Activated gamma-delta T cell treated with anti-CD3 and anti-CD28 coated beads, Interleukin-2, amount 50 U/mL, for 16 hours (primary cell): ENCODE results near the gene PTGDS.
"Not testable (repeated sequence)": the region's sequence is repeated elsewhere in the genome, so short reads cannot be mapped to it uniquely, and the experiment has no call there.

Experiments used
- DNase-seq: peaks from one replicate; pipeline ENCODE4 v3.0.0-alpha.2; 2020; ENCODE audit warnings: low read depth

The PTGDS gene

GRCh38 chr9:136991993-136992818, 14.9 kb downstream of the PTGDS start, which contains the start of gene PAXX:
TSS of gene PAXX (plus strand) at chr9:136992422. CDS start at chr9:136992444, 22 bp downstream.
- peak; percentile 91 for DNase-seq

- DNase-seq: no peak
Observed at GRCh38 chr9:136992819-136993369, 15.6 kb downstream of the PTGDS start.

- no peak for DNase-seq
Observed at GRCh38 chr9:136994180-136994887, 17.0 kb downstream of the PTGDS start.

GRCh38 chr9:136994888-136995230, 17.6 kb downstream of the PTGDS start:
- DNase-seq: no peak

- DNase-seq: no peak
Observed at GRCh38 chr9:136995362-136995761, 18.1 kb downstream of the PTGDS start.

GRCh38 chr9:136995772-136996311, 18.5 kb downstream of the PTGDS start:
- DNase-seq: no peak

GRCh38 chr9:136996361-136997292, 19.3 kb downstream of the PTGDS start, which contains the start of gene CLIC3:
TSS of gene CLIC3 (minus strand) at chr9:136996568. CDS start at chr9:136996543, 25 bp downstream.
- DNase-seq: peak; percentile 53

- DNase-seq: no peak
Observed at GRCh38 chr9:136997371-136997770, 20.1 kb downstream of the PTGDS start.

GRCh38 chr9:136997830-136998234, 20.5 kb downstream of the PTGDS start:
- no peak for DNase-seq

GRCh38 chr9:137000177-137000930, 23.1 kb downstream of the PTGDS start:
- no peak for DNase-seq

GRCh38 chr9:137001857-137002645, 24.7 kb downstream of the PTGDS start:
- no peak for DNase-seq

GRCh38 chr9:137002646-137003041, 25.3 kb downstream of the PTGDS start:
- no peak for DNase-seq

- DNase-seq: not testable (repeated sequence)
Observed at GRCh38 chr9:137004285-137004684, 27.0 kb downstream of the PTGDS start.

GRCh38 chr9:137006116-137007003, 29.1 kb downstream of the PTGDS start:
- no peak for DNase-seq

GRCh38 chr9:137007108-137007815, 30.0 kb downstream of the PTGDS start:
- no peak for DNase-seq

GRCh38 chr9:137007816-137008270, 30.5 kb downstream of the PTGDS start:
- no peak for DNase-seq

- DNase-seq: no peak
Observed at GRCh38 chr9:137008312-137008711, 31.0 kb downstream of the PTGDS start.

- DNase-seq: no peak
Observed at GRCh38 chr9:137009217-137009616, 31.9 kb downstream of the PTGDS start.
